NCI-H82 treated with DMSO at 0.1 percent for 48 hours (cell line): ENCODE data around the gene RPL38.

Source experiments
- DNase-seq: peaks from one replicate; lab custom pipeline; 2025; ENCODE audit not compliant: unreplicated experiment; lab: John Stamatoyannopoulos, UW

RPL38 gene

DNA sequence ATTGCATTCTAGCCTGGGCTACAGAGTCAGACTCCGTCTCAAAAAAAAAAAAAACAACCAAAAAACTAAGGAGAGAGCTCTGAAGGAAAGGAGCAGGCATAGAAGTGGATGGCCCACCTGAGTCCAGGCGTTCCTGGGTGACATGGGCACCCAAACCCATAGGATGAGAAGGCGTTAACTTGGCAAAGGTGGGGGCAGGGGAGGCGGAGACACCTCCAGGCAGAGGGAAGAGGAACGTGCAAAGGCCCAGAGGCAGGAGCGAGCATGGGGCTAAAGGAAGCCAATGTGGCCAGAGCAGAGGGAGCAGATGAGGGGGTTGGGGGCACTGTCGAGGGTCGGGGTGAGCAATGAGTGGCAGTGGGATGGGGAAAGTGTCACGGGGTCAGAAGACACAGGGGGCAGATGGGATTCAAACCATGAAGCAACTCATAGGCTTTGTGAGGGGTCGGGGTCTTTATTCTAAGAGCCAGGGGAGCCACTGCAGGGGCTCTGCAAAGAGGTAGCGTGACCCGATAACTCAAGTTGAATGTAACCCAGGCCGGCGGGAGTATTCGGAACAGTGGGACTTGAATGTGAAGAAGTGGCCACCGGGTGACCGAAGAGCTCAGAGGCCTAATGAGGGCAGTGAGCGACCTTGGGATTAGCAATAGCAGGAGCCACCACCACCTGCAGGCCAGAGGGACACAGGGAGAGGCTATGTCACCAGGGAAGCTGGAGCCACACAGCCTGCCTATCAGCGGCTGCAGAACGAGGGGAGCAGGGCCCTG, 21.7 kb downstream of the RPL38 start:
- no peak for DNase-seq

DNA sequence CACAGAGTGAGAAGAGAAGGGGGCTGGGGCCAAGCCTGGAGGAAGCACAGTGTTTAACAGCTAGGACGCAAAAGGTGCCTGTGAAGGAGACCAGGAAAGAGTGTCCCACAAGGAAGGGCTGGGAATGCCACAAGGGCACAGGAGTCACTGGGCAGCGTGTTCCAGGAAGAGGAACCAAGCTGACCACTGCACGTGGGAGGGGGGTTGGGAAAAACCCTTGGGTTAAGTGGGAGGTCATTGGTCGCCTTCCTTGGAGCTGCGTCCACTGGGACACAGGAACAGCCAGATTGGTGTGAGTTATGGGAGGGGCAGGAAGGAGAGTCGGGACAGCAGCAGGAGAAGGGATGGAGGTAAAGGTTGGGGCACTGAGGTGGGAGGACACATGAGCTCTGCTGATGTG, 22.8 kb downstream of the RPL38 start:
- no peak for DNase-seq

DNA sequence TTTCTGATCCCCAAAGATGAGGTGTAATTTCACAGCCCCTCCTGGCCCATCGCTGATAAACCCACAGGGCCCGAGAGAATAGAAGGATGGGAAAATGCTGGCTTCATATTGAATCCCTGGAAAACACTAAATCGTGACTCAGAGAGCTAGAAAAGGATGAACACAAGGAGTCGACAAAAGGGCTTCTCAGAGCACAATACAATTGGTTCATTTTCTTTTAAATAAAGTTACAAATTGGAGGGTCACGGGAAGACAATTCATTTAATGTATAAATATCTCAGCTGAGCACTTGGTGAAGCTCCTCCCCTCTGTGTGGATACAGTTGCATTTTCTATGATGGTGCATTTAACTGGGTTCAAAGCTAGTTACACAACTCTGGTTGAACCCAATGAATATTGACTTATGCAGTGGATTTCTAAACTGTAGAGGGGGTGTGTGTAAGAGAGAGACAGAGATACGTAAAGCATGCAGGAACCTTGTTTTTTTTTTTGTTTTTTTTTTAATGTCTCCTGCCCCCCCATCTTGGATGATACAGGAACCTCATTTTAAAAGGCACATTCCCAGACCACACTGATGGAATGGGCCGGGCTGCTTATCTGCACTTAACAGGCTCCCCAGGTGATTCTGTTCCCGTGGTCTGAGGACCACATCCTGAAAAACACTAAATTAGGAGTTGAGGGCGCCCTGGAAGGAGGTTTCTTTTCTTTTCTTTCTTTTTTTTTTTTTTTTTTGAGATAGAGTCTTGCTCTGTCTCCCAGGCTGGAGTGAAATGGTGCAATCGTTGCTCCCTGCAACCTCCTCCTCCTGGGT, 24.0 kb downstream of the RPL38 start:
- no peak for DNase-seq

DNA sequence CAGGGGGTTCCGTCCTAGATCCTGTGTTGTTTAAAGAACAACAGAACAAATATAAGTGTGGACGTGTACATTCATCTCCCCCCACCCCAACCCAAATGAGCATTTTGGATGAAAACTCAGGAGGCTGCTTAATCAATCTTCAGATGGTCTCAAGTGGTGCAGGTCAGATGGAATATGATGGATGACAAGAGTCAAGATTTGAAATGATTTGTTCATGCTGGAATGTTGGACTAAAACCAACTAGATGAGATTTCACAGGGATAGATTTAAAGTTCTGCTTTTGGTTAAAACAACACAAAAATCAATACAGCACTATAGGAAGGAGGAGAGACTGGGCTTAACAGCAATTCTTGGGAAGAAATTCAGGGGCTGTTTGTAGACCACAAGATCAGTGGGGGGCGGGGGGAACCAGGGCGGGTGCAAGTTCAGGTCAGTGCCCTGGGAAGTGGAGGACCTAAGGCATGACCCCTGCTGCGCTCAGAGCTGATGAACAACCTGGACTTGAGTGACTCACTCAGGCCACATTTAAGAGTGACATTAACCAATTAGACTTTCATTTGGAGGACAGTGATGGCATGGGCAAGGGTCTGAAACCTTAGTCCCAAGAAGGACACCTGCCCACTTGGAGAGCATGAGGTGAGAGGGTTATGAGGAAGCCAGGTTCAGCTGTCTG, 25.0 kb downstream of the RPL38 start:
- no peak for DNase-seq

DNA sequence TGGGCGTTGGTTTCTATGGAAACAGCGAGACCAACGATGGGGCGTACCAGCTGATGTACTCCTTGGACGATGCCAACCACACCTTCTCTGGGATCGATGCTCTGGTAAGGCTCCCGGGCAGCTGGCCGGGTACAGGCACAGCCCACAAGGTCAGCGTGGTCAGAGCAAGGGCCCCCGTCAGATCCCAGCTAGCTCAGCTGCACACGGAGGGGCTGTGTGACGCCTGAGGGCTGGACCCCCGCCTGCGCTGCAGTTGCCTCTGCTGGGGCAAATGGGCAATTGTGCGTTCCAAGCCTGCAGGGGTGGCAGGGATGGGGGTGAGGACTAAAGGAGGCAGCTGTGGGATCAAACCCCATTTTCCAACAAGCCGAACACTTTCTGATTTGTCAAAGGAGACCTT, 27.4 kb downstream of the RPL38 start:
- DNase-seq: no peak

DNA sequence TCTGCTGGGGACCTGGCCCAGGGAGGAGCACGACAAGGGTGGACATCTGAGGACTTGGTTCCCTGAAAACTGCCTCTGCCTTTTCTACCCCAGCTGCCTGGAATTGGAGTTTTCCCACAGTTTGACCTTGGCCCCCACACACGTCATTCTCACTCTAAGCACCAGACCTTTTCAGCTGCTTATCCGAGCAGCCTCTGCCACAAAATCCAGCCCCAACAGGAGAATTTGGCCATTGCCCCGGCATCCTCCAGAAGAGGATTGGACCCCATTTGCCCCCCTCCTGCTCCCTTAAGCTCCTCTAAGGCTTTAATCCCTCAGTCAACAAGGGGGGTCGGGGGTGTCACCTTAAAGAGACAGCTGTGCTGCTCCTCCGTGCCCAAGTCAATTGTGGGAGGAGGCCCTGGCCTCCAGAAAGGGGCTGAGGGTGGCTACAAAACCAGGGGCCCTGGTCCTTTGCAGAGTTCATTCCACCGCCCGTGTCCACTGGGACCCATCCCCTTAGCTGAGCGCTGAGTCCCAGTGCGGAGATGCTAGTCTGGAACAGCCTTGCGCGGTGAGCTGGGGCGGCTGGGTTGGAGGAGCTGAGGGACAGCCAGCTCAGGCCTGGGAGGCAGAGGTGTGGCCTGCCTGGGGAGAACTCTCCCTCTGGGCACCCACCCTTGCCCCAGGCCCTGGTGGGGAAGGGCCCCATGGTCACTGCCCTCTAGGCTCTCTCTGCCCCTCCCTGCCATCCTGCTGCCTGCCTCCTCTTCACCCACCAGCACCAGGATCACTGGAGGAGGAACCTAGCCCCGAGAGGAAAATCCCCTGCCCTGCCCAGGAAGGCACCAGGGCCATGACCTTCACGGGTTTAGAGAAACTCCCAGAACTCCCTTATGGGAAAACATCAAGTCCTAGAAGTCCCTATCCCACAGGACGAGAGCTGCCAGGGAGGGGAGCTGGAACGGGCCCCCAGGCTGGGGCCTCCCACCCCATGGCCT, 28.7 kb downstream of the RPL38 start:
- DNase-seq: peak; percentile 88

DNA sequence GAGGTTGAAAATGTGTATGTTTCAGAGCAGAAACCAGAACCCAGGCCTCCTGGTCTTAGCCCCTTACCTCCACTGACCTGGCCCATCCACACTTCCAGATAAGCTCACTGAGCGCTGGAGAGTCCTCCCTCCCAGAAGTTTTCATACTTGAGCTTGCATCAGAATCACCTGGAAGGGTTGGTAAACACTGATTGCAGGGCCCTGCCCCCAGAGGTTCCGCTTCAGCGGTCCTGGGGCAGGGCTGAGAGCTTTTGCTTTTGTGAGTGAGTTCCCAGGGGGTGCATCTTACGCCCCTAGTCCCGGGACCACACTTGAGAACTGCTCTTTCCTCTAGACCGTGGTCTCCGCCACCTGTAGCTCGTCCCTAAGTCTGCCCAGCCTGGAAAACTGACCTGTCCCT, 30.5 kb downstream of the RPL38 start:
- DNase-seq: no peak

DNA sequence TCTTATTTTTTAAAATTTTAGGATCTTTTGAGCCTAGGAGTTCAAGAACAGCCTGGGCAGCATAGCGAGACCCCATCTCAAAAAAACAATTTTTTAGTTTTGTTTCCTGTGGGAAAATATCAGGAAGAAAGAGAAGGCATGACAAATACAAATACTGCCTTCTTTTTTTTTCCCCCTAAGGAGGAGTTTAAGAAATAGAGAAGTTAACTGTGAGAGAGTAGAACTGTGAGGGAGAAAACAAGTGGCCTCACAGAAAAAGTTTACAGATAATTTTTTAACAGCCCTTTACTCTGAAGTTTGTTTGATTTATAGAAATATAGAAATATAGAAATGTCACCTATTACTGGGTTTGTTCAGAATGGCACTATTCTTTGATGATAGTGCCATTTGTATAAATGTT, 31.0 kb downstream of the RPL38 start:
- no peak for DNase-seq

DNA sequence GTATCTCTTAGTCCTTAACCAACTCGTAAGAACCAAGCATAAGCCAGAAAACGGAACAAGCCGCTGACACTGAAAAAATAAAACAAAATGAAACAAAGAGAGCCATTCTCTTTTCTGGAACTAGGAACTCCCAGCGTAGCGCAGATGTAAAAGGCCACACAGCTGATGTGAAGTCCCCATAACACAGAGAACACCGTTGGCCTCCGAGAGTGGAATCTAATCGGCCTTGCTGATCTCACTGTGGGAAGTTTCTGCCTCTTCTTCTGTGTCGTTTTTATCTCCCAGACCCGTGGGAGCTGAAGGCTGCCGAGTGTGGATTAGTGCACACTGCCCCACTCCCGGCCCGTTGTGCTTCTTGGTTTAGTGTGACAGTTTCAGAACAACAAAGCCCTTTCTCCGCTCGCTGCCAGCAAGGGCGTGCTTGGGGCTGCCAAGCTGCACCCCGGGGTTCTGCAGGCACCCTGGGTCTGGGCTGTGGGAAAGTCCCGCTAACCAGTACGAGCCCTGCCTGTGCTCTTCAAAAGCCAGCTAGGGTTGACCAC, 31.6 kb downstream of the RPL38 start:
- DNase-seq: no peak

DNA sequence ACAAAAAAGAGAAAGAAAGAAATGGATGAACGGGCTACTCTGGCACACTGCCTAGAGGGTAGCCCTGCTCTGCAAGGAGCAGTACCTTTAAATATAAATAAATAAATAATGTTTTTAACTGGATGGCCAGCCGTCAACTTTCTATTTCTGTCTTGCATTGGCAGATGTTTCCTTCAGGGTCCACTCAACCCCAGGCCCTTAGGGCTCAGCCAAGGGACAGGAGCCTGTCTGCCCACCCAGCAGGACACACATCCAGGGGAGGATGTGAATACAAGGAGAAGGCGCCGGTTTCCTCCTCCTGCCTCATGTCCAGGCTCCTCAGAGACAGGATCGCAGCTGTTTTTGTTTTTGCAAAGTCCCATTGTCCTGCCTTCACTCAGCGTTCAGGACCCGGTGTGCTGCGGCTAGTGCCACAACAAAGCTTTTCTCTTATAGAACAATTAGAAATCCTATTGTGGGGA, 32.5 kb downstream of the RPL38 start:
- no peak for DNase-seq

DNA sequence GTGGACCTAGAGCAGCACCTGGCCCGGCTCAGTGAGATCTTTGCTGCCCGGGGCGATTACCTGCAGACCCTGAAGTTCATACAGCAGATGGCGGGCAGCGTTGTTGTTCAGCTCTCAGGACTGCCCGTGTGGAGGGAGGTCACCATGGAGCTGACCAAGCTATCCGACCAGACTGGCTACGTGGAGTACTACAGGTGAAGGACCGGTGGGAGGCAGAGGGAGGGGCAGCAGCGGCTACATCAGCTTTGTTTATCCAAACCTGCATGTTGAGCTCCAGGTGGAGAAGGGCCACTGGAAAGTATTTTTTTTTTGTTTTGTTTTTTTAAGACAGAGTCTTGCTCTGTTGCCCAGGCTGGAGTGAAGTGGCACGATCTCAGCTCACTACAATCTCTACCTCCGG, 33.8 kb downstream of the RPL38 start:
- DNase-seq: no peak

DNA sequence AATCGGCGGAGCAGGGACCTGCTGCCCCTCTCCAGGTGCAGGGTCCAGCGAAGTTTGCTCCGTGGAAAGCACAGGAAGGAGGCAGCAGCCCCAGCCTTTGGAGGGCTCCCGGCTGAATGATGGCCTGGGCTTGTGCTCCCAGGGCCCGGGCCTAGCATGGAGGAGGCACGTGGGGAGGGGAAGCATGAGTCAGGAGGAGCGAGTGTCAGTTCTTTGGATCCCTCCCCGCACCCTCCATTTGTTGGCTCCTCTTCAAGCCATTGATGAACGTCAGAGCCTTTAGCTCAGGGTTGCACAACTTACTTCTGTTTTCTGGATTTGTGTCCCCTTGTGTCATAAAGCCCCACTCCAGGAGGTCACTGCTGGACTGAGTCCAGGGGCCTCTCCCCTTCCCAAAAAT, 35.7 kb downstream of the RPL38 start:
- DNase-seq: no peak

DNA sequence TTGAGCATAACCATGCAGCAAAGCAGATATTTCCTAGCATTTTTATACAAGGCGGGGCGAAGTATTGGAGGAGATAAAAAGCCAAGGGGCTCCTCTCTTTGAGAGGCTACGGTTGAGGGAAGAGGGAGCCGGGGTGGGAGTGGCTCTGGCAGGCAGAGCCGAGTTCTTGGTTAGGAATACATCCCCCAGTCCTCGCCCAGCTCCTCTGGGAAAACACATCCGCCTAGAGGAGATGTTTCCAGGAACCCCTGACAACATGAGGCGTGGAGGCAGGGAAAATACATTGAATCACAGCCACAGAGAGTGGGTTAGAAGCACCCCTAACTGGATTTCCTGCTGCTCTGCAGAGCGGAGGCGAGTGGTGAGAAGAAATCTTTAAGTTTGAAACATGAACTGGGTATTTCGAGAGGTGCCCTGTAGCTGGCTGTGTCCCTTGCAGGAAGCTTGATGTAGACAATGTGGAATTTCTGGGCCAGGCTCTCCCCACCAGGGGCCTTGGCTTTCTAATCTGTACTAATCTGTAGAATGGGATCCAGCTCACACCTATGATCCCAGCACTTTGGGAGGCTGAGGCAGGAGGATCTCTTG, 37.2 kb downstream of the RPL38 start:
- no peak for DNase-seq

DNA sequence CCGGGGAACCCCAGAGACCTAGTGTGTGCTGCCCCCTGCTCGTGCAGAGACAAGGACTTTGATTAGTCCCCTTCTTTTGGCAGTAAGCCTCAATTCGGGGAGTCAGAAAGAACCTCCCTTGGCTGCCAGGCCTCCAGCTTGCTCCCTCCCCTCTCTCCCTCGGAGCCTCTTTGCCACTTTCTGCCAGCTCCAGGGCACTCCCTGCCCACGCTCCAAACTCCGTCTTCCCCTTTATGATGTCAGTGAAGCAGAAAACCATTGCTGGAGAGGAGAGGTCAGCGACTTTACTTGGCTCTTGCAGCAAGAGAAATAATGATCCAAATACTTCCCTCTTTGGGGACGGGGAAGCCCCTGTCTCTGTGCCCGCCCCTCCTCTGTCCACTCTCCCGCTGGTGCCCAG, 38.0 kb downstream of the RPL38 start:
- no peak for DNase-seq

DNA sequence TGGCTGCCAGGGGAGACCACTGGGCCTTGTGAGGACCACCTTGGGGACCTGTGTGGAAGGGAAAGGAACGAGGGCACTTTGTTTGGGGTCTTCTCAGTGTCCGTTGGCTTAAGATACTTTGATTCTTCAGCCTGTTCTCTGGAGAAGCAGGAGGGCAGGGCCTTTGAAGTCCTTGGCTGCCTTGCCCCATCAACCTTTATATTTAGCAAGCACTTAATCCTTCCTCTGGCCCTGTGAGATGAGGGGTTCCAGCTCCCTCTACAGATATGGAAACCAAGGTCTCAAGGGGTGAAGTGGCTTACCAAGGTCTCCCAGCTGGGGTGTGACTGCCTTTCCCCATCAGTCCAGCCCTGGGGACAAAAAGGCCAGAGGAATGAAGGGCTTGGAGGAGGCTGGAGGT, 38.4 kb downstream of the RPL38 start:
- no peak for DNase-seq

DNA sequence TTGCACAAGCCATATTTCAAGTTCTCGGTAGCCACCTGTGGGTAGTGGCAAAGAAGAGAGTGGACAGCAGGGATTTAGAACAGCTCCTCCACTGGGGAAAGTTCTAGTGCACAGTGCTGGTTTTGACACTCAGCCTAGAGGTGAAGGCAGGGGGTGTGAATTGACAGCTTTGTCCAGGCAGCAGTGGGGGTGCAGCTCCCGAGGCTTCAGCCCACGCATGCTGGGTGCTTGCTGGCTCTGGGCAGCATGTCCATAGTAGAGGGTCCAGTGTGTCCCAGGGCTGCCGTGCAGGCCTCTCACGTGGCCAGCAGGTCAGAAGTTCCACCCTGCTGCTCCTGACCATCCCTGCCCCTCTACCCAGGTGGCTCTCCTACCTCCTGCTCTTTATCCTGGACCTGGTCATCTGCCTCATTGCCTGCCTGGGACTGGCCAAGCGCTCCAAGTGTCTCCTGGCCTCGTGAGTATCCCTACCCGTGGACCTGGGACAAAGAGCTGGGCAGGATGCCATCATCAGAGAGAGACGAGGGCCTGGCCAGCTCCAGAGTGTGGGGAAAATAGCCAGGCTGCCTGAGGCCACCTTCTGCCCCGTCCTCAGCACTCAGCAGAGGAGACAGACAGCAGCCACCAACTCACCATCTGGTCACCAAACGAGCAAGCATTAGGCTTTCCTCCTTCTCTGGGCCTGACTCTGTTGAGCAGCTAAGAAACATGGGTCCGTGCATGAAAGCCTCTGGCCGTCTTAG, 39.7 kb downstream of the RPL38 start:
- DNase-seq: no peak

DNA sequence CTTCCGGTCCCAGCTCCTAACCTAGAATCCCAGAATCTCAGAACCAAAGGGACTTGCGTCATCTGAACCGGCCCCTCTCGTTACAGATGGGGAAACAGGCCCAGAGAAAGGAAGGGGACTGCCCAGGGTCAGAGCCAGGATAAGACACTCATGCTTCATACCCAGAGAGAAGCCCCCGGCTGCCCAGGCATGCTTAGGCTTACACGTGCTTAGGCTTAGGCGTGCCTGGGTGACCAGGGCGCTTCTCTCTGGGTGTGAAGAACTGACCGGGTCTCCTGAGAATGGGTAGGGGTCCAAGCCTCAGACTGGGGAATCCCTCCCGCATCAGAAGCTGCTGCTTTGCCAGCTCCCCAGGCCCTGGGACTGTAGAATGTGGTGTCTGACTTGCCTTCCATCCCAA, 40.6 kb downstream of the RPL38 start:
- DNase-seq: no peak

DNA sequence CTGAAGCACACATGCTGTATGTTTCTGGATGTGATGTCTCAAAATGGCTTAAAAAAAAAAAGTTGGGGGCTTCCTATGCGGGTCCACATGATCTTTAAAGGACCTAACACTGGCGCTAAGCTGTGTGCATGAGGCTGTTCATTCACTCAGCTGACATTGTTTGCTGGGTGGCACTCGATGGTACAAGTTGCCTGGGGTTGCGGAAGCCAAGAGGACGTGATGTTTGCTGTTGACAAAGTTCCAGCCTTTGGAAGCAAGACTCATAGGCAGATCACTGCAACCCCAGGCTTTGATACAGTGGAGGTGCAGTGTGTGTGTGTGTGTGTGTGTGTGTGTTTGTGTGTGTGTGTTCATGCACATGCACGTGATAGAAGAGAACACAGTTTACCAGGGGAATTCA, 41.1 kb downstream of the RPL38 start:
- DNase-seq: no peak

DNA sequence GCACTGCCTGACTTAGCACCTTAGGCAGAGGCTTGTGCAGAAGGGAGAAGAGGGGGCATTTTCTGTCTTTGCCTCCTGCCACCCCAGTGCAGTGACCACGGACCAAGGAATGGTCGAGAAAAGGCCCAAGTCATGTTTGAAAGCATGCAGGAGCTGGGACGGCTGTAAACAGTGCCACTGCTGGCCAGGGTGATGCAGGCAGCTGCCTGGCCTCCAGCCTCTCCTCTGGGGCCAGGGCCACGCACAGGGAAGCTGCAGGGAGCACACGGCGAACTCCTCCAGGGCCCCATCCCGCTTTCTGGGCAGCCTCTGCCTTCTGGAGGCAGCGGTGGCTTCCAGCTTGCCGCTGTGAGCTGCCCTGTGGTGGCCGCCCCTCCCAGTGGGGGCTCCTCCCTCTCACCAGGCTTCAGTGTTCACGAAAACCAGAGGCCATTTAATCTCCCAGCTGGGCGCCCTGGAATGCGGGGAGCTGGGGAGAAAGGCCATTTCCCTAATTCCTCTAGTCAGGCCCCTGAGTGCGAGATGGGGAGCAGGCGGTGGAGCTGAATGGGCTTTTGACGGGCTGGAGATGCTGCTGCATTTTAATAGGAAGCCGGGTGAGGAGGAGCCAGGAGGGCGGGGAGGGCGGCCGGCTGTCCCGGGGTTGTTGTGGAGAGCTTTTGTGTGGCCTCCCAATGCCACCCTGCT, 41.8 kb downstream of the RPL38 start:
- DNase-seq: no peak
